Progenitor cell of endocrine pancreas (in vitro differentiated cells): Measurements from ENCODE around the gene ABCB4. TPM values are rescaled to one million over a fixed set of nuclear protein-coding genes. Genes with fewer than 3 reads are reported as not detected.
A peak's percentile ranks its signal among the peaks of the same experiment; 100 is the strongest.

Experiments
- DNase-seq: peaks from one replicate; pipeline ENCODE4 v3.0.0; 2021; ENCODE audit warnings: low spot score; ENCODE audit not compliant: unreplicated experiment
- H3K27ac Mint-ChIP-seq: 2 replicates; pipeline ENCODE4 v1.8.0; 2021; ENCODE audit warnings: mild to moderate bottlenecking, moderate library complexity, mixed read lengths
- H3K27me3 Mint-ChIP-seq: 2 replicates; pipeline ENCODE4 v1.8.0; 2021; ENCODE audit warnings: mixed read lengths
- H3K36me3 Mint-ChIP-seq: 2 replicates; pipeline ENCODE4 v1.8.0; 2022; ENCODE audit warnings: mixed read lengths; ENCODE audit not compliant: insufficient read depth
- H3K4me1 Mint-ChIP-seq: 2 replicates; pipeline ENCODE4 v1.8.0; 2021; ENCODE audit warnings: low read depth, mixed read lengths
- H3K4me3 Mint-ChIP-seq: 2 replicates; pipeline ENCODE4 v1.8.0; 2021; ENCODE audit warnings: low read depth, mild to moderate bottlenecking, moderate library complexity, mixed read lengths
- H3K9me3 Mint-ChIP-seq: 2 replicates; pipeline ENCODE4 v1.8.0; 2021; ENCODE audit warnings: low read depth, mixed read lengths
- CTCF ChIP-seq: fragments of 200-600 bp; sonication (generic); IDR thresholded peaks from one replicate; pipeline ENCODE4 v1.5.0; 2021; ENCODE audit warnings: antibody characterized with exemption, mild to moderate bottlenecking; ENCODE audit not compliant: unreplicated experiment
- total RNA-seq: library from RNA; stranded (reverse); gene quantifications from 2 replicates; pipeline ENCODE4 v1.2.1, GENCODE V29; 2021

Gene ABCB4
- total RNA-seq, 1 donor from 2014 or later: 0.65 TPM

GRCh38 chr7:87513735-87514335 is 38.4 kb upstream of the ABCB4 start:
- Mint-ChIP-seq H3K27me3 (no peaks in the 10 kb centered on the region), H3K36me3 (no peaks in the 10 kb centered on the region), H3K4me3 (no peak overlapping the region), H3K9me3 (no peaks in the 10 kb centered on the region), H3K27ac (no peak overlapping the region), H3K4me1 (no peaks in the 10 kb centered on the region)
- DNase-seq: no peak
- TF ChIP-seq CTCF: no peak

DNA sequence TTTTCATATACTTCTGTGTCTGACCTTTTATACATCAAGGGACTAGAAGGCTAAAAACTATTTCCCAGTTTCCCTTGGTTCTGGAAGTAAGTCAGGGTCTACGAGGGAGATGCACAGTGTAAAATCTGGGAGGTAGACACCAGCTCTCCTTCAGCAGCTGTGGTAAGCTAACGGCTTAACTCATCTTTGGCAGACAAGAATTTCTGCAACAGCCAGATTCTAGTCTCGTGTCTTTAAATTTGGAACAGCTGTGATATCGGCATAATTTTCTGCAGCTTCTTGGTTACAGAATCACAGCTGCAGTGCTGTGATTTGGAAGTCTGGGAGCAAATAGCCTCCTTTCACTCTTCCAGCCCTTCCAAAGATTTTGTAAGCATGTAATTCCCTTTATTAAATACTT is 37.4 kb upstream of the ABCB4 start:
- no peak for DNase-seq
- no peak overlapping the region for H3K4me3 Mint-ChIP-seq
- H3K27me3 Mint-ChIP-seq: no peaks in the 10 kb centered on the region
- H3K9me3 Mint-ChIP-seq: no peaks in the 10 kb centered on the region
- H3K27ac Mint-ChIP-seq: no peak overlapping the region
- H3K36me3 Mint-ChIP-seq: no peaks in the 10 kb centered on the region
- no peak for TF ChIP-seq CTCF
- H3K4me1 Mint-ChIP-seq: no peaks in the 10 kb centered on the region

DNA sequence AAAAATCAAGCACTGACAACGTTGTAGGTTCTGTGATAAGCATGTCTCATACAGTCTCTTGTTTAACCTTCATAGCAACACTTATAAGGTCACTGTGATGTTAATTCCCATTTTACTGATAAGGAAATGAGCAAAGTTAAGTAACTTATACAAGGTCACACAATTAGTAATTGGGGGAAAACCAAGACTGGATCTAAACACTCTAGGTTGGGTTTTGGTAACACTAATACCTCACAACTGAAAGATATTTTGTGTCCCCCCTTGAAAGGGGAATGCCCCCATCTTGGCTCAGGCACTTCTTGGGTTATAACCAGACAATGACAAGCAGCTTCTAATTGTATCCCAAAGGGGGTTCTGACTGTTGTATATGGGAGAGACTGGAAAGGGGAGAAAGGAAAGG is 36.0 kb upstream of the ABCB4 start:
- DNase-seq: no peak
- no peak overlapping the region for H3K4me3 Mint-ChIP-seq
- no peaks in the 10 kb centered on the region for H3K36me3 Mint-ChIP-seq
- no peaks in the 10 kb centered on the region for H3K27me3 Mint-ChIP-seq
- H3K9me3 Mint-ChIP-seq: no peaks in the 10 kb centered on the region
- no peak for TF ChIP-seq CTCF
- H3K4me1 Mint-ChIP-seq: no peaks in the 10 kb centered on the region
- no peak overlapping the region for H3K27ac Mint-ChIP-seq

- Mint-ChIP-seq H3K27me3 (no peaks in the 10 kb centered on the region), H3K9me3 (no peaks in the 10 kb centered on the region), H3K27ac (peak overlapping the region; percentile 19), H3K4me3 (no peak overlapping the region), H3K36me3 (no peaks in the 10 kb centered on the region), H3K4me1 (no peaks in the 10 kb centered on the region)
- no peak for DNase-seq
- TF ChIP-seq CTCF: no peak
Observed at GRCh38 chr7:87510411-87510875, 35.0 kb upstream of the ABCB4 start.

DNA sequence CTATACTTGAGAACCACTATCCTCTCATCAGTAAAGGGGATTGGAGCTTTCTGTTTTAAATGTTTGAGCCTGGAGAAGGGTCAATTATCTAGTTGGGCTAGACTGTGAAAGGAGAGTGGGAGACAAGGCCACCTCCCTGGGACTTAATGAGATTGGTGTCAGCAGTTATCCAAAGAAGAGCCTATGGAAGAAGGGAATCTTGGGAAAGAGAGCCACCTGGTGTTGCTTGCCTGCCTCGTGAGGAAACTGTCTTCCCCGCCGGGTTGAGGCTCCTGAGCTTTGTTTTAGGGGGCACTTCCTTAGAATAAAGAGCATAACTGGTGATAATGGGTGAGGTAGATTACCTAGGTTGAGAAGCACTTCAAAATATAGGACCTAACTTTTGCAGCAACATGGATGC is 32.0 kb upstream of the ABCB4 start:
- Mint-ChIP-seq H3K27me3 (no peaks in the 10 kb centered on the region), H3K36me3 (no peaks in the 10 kb centered on the region), H3K4me1 (no peaks in the 10 kb centered on the region), H3K27ac (no peak overlapping the region), H3K4me3 (no peak overlapping the region), H3K9me3 (no peaks in the 10 kb centered on the region)
- TF ChIP-seq CTCF: no peak
- no peak for DNase-seq
